DMS 273 (cell line): ENCODE results near the gene KTI12.
"Not testable (repeated sequence)": the region's sequence is repeated elsewhere in the genome, so short reads cannot be mapped to it uniquely, and the experiment has no call there.

Experiments
- DNase-seq: peaks from one replicate; lab custom pipeline; 2025; ENCODE audit not compliant: unreplicated experiment; lab: John Stamatoyannopoulos, UW

KTI12 gene

DNA sequence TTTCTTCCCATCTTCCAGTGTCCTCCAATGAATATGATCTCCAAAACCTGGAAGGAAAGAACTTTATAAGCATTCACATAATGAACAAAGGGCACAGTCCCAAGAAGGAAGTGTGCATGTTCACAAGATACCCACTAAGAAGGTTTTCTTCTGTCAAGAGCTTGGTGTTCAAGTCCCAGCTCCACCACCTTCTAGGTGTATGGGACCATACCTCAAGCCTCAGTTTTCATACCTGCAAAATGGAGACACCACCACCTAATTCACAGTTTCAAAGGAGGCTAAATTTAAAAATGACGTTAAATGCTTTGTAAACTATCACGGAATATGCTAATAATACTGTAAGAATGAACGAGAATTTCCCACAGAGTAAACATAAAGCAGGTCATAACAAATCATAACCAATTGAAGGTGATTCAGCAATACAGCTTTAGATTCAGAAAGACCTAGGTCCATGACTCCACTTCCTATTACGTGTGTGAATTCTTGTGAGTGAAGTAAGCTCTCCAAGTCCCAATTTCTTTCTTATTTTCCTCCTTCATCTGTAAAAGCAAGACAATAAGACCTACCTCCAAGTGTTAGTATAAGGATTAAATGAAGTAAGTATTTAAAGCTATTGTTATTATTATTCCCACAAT lies 8.1 kb upstream of the KTI12 start:
- DNase-seq, result no peak

DNA sequence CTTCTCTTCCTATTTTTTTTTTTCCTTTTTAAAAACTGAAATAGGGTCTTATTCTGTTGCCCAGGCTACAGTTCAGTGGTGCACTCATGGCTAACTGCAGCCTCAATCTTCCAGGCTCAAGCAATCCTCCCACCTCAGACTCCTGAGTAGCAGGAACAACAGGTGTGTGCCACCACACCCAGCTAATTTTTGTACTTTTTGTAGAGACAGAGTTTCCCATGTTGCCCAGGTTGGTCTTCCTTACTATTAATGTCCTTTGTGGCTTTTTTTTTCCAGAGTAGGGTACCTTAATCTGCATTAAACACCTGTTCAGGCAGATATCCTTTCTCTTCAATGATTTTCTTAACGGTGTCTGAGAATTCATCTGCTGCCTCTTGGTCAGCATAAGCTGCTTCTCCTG lies 4.3 kb upstream of the KTI12 start:
- DNase-seq, result no peak

DNA sequence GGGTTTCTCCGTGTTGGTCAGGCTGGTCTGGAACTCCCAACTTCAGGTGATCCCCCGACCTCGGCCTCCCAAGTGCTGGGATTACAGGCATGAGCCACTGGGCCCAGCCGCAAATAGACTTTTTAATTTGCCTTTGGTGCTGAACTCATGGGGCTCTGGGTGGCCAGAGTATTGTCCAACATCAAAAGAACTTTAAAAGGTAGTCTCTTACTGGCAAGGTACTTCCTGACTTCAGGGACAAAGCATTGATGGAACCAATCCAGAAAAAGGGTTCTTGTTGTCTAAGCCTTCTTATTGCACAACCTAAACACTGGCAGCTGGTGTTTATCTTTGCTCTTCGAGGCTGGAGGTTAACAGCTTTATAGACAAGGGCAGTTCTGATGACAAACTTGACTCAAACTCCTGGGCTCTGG lies 3.8 kb upstream of the KTI12 start:
- peak; percentile 89 for DNase-seq

DNA sequence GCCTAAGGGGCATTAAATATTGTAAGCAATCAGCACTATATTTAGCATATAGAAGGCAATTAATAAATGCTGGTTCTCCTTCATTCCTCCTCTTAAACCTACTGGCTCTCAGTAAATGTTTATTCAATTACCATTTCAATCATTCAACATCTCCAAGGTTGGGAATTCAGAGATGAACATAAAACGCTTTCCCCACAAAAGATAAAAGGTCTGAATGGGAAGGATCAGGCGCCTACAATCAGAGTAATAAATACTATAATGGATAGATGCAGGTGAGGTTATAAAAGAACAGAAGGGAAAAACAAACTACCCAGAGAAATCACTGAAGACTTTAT lies 407 bp upstream of the KTI12 start:
- no peak for DNase-seq

DNA sequence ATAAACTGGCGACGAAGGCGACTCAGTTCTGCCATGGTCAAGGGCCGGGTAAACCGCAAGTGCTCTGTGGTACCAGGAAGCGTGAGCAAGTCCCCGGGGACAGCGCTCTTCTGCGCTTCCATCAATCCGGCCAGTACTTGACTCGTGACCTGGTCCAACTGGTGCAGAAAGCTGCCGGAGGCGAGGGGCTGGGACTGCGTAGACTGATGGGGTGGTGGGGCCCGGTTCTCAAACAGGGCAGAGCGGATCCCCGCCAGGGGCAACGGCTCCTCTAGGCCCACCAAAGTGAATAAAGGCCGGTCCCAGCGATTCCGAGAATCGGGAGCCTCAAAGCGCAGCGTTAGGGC lies 852 bp downstream of the KTI12 start:
- peak; percentile 69 for DNase-seq

DNA sequence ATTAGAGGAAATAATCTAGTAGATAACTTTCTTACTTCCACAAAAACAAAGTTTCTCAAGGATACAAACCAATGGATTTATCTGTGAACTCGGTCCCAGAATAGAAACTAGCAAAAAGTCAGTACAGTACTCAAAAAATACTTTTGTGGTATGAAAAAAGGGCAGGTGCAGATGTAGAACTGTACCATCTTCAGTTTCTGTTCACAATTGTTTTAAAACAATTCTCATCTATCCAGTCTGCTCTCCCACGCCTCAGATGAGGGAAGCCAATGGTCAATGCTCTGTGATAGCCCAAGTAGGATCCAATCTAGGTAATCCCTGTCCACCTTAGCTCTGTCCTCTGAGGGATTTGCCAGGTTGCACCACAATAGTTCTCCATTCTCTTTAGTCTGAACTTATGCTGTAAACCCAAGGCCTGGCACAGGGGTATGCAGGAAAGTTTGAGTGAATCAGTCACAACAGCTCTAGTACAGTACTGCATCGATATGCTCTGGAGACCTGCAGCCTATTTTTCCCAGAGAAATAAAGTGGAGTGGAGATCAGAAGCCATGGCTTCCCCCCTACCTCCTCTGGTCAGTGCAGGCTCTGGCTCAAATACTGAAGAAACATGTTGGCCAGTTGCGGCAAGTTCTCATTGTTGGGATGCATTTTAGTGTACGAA lies 1.4 kb downstream of the KTI12 start:
- DNase-seq, result peak; percentile 43

DNA sequence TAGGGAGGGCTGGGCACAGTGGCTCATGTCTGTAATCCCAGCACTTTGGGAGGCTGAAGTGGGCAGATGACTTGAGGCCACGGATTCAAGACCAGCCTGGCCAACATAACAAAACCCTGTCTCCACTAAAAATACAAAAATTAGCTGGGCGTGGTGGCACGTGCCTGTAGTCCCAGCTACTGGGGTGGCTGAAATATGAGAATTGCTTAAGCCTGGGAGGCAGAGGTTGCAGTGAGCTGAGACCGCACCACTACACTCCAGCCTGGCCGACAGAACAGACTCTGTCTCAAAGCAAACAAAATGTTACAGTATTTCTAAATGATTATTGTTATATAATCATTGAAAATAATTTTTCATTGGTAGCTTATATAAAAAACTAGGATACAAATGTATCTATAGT lies 4.8 kb downstream of the KTI12 start:
- not testable (repeated sequence) for DNase-seq

DNA sequence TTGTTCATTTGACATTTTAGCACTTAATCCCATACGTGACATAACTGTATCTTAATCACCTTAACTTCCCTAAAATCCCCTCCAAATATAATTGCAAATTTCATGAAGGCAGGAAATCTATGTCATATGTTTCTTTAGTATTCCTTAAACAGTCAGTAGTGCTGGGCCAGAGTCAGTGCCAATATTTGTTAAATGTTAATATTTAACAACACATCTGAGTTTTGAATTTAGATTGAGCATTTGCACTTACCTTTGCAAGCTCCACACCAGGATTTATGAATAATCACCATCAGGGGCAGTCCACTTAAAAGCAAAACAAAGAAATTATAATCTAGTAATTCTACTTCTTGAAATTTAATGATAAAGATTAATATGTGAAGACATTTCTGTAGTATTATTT lies 5.3 kb downstream of the KTI12 start:
- DNase-seq, result no peak

DNA sequence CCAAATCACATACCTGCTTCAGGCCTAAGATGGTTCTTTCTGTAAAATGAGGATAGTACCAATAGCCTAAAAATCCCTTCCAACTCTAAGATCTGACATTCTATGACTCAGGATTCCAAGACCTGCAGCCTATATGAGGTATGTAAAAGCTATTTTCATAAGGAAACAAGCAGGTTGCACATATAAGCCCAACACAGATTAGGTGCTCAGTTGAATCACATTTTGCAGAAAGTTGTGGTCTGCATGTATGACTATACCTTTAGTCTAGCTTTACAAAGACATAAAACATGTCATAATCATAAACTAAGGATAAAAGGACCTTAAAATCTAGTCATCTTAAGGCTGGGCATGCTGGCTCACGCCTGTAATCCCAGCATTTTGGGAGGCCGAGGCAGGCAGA lies 7.3 kb downstream of the KTI12 start:
- DNase-seq, result no peak

DNA sequence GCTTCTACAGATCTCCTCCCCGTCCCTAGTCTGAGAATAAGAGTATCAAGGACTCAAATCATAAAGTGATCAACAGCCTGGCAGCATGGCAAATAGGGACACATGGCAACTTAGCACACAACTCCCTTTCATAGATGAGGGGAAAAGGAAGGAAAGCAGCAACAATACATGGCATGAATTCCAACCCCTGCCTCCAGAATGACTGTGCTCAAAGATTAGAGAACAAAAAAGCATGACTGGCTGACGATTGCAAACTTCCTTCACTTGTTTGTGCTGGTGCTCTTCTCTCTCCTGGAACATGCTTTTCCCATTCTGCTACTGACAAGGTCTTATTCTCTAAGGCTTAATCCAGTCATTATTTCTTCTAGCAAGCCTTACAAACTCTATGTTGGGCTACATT lies 11.5 kb downstream of the KTI12 start:
- no peak for DNase-seq

DNA sequence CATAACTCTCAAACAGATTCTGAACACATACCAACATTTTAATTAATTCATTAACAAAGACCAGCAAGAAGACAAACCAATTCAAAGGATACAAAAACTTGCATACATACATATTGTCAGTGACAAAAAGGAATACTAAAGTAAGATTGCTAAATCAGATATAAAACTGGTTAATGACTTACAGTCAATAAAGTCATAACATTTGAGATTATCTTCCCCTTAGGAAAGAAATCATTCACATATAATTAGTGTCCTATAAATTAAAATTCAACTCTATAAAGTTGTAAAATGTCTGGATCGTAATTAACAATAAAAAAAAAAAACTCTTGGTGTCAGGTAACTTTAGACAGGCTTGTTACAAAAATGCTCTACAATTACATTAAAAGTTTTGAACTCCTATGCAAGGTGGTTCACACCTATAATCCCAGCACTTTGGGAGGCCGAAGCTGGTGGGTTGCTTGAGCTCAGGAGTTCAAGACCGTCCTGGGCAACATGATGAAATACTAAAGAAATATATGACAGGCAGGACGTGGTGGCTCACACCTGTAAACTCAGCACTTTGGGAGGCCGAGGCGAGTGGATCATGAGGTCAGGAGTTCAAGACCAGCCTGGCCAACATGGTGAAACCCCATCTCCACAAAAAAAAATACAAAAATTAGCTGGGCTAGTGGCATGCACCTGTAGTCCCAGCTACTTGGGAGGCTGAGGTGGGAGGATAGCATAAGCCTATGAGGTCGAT lies 25.4 kb downstream of the KTI12 start:
- no peak for DNase-seq

DNA sequence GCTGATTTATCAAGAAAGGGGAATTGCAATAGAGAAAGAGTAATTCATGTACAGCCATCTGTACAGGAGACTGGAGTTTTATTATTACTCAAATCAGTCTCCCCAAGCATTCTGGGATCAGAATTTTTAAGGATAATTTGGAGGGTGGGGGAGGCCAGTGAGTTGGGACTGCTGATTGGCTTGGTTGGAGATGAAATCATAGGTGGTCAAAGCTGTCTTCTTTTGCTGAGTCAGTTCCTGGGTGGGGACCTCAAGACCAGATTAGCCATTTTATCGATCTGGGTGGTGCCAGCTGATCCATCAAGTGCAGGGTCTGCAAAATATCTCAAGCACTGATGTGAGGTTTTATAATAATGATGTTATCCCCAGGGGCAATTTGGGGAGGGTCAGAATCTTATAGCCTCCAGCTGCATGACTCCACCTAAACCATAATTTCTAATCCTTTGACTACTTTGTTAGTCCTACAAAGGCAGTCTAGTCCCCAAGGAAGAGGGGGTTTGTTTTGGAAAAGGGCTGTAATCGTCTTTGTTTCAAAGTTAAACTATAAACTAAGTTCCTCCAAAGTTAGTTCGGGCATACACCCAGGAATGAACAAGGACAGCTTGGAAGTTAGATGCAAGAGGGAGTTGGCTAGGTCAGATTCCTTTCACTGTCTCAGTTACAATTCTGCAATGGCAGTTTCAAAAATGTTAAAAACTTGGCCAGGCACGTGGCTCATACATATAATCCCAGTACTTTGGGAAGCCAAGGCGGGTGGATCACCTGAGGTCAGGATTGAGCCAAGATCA lies 26.2 kb downstream of the KTI12 start:
- no peak for DNase-seq

DNA sequence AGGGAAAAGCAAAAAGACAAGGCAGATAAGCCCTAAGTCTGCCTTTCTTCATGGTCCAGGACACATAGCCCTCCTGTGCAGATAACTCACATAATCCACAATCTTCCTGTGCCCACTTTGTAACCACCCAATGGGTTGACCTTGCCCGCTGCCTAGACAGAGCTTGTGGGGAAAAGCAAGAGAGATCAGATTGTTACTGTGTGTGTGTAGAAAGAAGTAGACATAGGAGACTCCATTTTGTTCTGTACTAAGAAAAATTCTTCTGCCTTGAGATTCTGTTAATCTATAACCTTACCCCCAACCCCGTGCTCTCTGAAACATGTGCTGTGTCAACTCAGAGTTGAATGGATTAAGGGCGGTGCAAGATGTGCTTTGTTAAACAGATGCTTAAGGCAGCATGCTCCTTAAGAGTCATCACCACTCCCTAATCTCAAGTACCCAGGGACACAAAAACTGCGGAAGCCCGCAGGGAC lies 27.5 kb downstream of the KTI12 start:
- not testable (repeated sequence) for DNase-seq

DNA sequence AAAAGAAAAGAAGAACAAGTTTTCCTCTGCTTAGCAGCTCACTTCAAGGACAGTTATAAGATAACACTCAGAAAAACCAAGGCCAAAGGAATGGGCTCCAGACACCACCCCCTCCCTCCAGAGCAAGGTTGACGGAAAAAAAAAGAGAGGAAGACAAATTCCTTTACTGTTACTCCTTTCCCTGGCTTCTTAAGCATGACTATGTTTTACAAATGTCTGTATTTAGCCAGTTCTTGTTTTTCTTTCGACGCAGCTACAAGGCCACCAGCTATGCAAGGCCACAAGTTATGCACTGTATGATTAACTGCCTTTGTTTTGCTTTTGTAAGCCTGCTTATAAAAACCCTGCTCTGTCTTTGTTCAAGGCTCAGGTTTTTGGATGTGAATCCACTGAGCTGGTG lies 28.1 kb downstream of the KTI12 start:
- DNase-seq, result not testable (repeated sequence)

DNA sequence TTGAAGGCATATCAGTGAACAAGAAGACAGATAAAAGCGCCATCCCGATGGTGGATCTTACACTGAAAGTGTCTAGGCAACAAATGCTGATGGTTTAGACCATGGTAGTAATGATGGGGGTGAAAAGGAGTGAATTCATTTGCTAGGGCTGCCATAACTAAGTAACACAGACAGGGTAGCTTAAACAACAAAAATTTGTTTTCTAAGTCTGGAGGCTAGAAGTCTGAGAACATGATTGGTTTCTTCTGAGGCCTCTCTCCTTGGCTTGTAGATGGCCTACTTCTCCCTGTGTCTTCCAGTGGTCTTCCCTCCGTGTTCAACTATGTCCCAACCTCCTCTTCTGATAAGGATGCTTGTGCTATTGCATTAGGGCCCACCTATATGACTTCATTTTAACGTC lies 29.7 kb downstream of the KTI12 start:
- no peak for DNase-seq

DNA sequence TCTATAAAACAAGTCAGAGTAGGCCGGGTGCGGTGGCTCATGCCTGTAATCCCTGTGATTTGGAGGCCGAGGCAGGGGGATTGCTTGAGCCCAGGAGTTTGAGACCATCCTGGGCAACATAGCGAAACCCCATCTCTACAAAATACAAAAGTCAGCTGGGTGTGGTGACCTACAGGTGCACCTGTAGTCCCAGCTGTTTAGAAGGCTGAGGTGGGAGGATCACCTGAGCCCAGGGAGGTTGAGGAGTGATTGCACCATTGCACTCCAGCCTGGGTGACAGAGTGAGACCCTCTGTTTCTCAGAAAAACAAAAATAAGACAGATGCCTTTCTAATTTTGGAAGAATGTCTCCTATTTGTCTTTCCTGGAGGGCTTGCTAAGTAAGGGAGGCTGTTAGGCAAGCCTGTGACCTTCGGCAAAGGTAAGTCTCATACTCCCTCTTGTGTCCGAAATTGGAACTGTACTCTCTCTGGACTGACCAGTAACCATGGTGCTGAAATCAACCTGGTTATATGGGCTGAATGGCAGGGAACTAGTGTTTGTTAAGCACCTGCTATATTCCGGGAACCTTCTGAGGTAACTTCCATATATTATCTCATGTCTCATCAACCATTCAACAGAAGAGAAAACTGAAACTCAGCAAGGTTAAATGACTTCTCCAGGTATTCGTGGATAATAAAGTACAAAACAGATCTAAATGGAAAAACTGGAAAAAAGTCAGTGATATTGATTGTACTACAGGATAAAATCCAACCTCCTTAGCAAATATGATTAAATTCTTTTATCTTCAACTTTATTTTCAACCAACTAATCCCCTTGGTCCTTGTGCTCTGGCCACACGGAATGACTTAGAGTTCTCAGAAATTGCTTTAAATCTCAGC lies 31.3 kb downstream of the KTI12 start:
- DNase-seq, result peak; percentile 94

DNA sequence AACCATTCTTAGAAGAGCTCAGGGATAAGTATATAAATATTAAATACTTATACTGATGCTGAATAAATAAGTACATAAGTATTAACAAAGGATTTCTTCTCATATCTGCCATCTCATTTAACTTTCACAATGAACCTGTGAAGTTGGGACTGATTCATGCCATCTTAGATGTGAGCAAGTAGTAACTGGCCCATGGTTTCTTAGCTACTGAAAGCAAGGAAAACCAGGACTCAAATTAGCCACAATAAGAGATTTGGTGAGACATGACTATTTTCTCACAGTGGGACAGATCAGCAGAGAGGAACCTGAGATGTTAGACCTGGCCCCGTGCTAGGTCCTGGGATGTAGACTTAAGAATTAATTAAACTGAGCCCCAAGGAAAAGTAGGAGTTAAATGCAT lies 34.9 kb downstream of the KTI12 start:
- no peak for DNase-seq

DNA sequence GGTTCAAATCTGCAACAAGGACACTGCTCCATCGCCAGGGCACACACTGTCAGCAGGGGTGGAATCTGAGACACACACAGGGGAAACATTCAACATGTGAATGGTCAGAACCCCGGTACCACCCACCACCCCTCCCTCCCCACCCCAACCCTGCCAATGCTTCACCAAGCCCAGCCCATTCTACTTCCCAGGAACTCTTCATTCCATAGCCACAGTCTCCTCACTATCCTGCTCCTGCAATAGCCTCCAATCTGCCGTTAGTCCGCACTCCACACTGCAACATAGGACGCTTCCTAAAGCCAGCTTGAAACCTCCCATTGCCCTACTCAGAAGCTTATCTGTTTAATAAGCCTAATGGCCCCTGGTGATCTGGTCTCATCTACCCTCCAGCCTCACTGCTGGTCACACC lies 35.6 kb downstream of the KTI12 start:
- DNase-seq, result no peak

DNA sequence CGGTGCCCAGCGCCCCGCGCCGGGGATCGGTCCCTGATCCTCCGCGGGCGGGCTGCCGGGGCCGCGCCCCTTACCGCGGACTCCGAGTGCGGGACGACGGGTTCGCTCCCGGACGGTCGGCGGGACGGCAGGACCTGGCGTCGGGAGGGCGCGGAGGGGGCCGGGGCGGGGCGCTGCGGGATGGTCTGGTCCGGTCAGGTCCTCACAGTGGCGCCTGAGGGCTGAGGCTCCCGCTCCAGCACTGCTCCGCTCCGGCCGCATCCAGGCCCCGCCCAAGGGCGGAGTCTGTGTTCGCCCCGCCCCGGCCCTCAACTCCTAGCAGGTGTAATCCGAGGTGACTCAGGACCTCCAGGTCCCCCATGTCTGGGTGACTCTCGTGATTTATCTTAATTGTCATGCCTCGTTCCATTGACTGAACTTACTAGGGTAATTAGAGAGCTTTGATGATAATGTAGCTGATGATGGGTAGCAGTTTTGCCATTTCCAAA lies 43.1 kb downstream of the KTI12 start, which contains the start of gene RAB3B:
Gene RAB3B, minus strand, starts transcription at position 223 of the 488 bp plus-strand sequence. CDS start 13,583 bp downstream, outside the sequence.
- peak; percentile 72 for DNase-seq
